IMR-90 (cell line): Measurements from ENCODE around the gene MZF1. TPM values are rescaled to one million over a fixed set of nuclear protein-coding genes. Genes with fewer than 3 reads are reported as not detected.
"Not testable (repeated sequence)": the region's sequence is repeated elsewhere in the genome, so short reads cannot be mapped to it uniquely, and the experiment has no call there.

Experiments used
- ATAC-seq: fragments of 200-7000 bp; cut with Tn5 transposase; 2 replicates; pipeline ENCODE4 v1.9.1; 2020; ENCODE audit warnings: low read depth, mild to moderate bottlenecking, moderate library complexity
- BruUV-seq: library from RNA; stranded (reverse); fragments of 400-500 nt; replicated peaks from 2 replicates; lab custom pipeline; 2021; lab: Mats Ljungman, UMichigan
- CTCF ChIA-PET: fragments of 300-600 bp; formaldehyde crosslinking; extraction: SDS; loops from one replicate; lab custom pipeline; 2021; ENCODE audit warnings: antibody characterized with exemption; lab: Yijun Ruan, JAX
- POLR2A ChIA-PET: fragments of 300-600 bp; sonication (Branson Sonifier 250); formaldehyde crosslinking; loops from one replicate; lab custom pipeline; 2022; ENCODE audit warnings: antibody characterized with exemption; ENCODE audit not compliant: unreplicated experiment; lab: Charles Lee
- DNase-seq: peaks from one replicate; pipeline ENCODE4 v3.0.0; 2013
- H2AFZ ChIP-seq: replicated peaks from 2 replicates; pipeline ENCODE3; 2013; ENCODE audit warnings: low read length, mild to moderate bottlenecking; ENCODE audit not compliant: poor library complexity
- H2AK5ac ChIP-seq: 2 replicates; pipeline ENCODE4 v1.6.1; 2013; ENCODE audit warnings: low read depth, low read length, inconsistent platforms
- H2AK9ac ChIP-seq: replicated peaks from 2 replicates; pipeline ENCODE3; 2013; ENCODE audit warnings: mild to moderate bottlenecking, low read depth, low read length, moderate library complexity; ENCODE audit not compliant: poor library complexity
- H2BK120ac ChIP-seq: 2 replicates; pipeline ENCODE4 v1.6.1; 2013; ENCODE audit warnings: low read depth, low read length, inconsistent platforms
- H2BK15ac ChIP-seq: 3 replicates; pipeline ENCODE4 v1.6.1; 2013; ENCODE audit warnings: low read depth, low read length, inconsistent platforms
- H2BK20ac ChIP-seq: 2 replicates; pipeline ENCODE4 v1.6.1; 2013; ENCODE audit warnings: low read depth, mild to moderate bottlenecking, inconsistent platforms, low read length, moderate library complexity
- H2BK5ac ChIP-seq: 2 replicates; pipeline ENCODE4 v1.6.1; 2013; ENCODE audit warnings: mild to moderate bottlenecking, low read depth, low read length, inconsistent platforms; ENCODE audit not compliant: poor library complexity, severe bottlenecking
- H3K14ac ChIP-seq: replicated peaks from 2 replicates; pipeline ENCODE4 v1.6.1; 2013; ENCODE audit warnings: low read depth, low read length, inconsistent platforms
- H3K18ac ChIP-seq: 2 replicates; pipeline ENCODE4 v1.6.1; 2013; ENCODE audit warnings: low read depth, low read length, control low read depth
- H3K23ac ChIP-seq: 2 replicates; pipeline ENCODE4 v1.6.1; 2013; ENCODE audit warnings: low read depth, low read length, inconsistent platforms
- H3K27ac ChIP-seq: 2 replicates; pipeline ENCODE4 v1.5.1; 2013; ENCODE audit warnings: mild to moderate bottlenecking, control low read depth, low read length; ENCODE audit not compliant: insufficient read depth
- H3K27me3 ChIP-seq: 2 replicates; pipeline ENCODE4 v1.6.1; 2013; ENCODE audit warnings: low read length; ENCODE audit not compliant: control insufficient read depth, insufficient read depth
- H3K36me3 ChIP-seq: 2 replicates; pipeline ENCODE4 v1.6.1; 2013; ENCODE audit warnings: low read length, mixed read lengths; ENCODE audit not compliant: control insufficient read depth, insufficient read depth
- H3K4ac ChIP-seq: 2 replicates; pipeline ENCODE4 v1.6.1; 2013; ENCODE audit warnings: low read depth, low read length, inconsistent platforms
- H3K4me1 ChIP-seq: 2 replicates; pipeline ENCODE4 v1.6.1; 2013; ENCODE audit warnings: low read length, mixed read lengths; ENCODE audit not compliant: control insufficient read depth, insufficient read depth
- H3K4me2 ChIP-seq: 2 replicates; pipeline ENCODE4 v1.6.1; 2013; ENCODE audit warnings: low read depth, mild to moderate bottlenecking, control low read depth, low read length, moderate library complexity
- H3K4me3 ChIP-seq: 2 replicates; pipeline ENCODE4 v1.5.1; 2013; ENCODE audit warnings: low read depth, mild to moderate bottlenecking, control low read depth, low read length, moderate library complexity; ENCODE audit not compliant: insufficient read depth
- H3K56ac ChIP-seq: 2 replicates; pipeline ENCODE4 v1.6.1; 2013; ENCODE audit warnings: low read length, inconsistent platforms; ENCODE audit not compliant: insufficient read depth; ENCODE audit errors: extremely low read depth
- H3K79me1 ChIP-seq, 2 experiments: 2 replicates each; pipeline ENCODE4 v1.6.1; 2013; ENCODE audit warnings: low read length in 2 of 2, inconsistent platforms in 1 of 2, low read depth in 1 of 2
- H3K9ac ChIP-seq: 2 replicates; pipeline ENCODE4 v1.6.1; 2013; ENCODE audit warnings: low read depth, low read length, control low read depth
- H3K9me1 ChIP-seq: 2 replicates; pipeline ENCODE4 v1.6.1; 2013; ENCODE audit warnings: low read length, inconsistent platforms; ENCODE audit not compliant: insufficient read depth
- H3K9me3 ChIP-seq: 2 replicates; pipeline ENCODE4 v1.6.1; 2013; ENCODE audit warnings: low read length; ENCODE audit not compliant: control insufficient read depth, insufficient read depth
- H4K20me1 ChIP-seq: 2 replicates; pipeline ENCODE4 v1.6.1; 2013; ENCODE audit warnings: low read length, inconsistent platforms; ENCODE audit not compliant: insufficient read depth
- H4K5ac ChIP-seq: 2 replicates; pipeline ENCODE4 v1.6.1; 2013; ENCODE audit warnings: mild to moderate bottlenecking, low read depth, low read length, control low read depth
- H4K8ac ChIP-seq, 2 experiments: 2 replicates each; pipeline ENCODE4 v1.6.1; 2013; ENCODE audit warnings: low read depth in 2 of 2, low read length in 2 of 2, control low read depth in 1 of 2, inconsistent platforms in 1 of 2
- H4K91ac ChIP-seq: 2 replicates; pipeline ENCODE4 v1.6.1; 2013; ENCODE audit warnings: low read depth, low read length, inconsistent platforms; ENCODE audit not compliant: insufficient read depth
- WGBS, 2 experiments: methylation state at CpG; one replicate each; pipeline versions ENCODE4 v1.1.5 to v1.1.7; 2013; ENCODE audit warnings: missing lambda C conversion rate in 2 of 2; ENCODE audit not compliant: insufficient read length in 1 of 2; ENCODE audit errors: extremely low coverage in 2 of 2; 5-methylcytosine and 5-hydroxymethylcytosine counted together
- dilution Hi-C: fragments of 300-500 bp; cut with HindIII; formaldehyde crosslinking; loops from one replicate; pipeline ENCODE4 v1.14.3; 2018; ENCODE audit warnings: low sequenced_read_pairs; ENCODE audit not compliant: unreplicated experiment
- in situ Hi-C: fragments of 300-500 bp; cut with MboI; formaldehyde crosslinking; loops from 3 replicates; pipeline ENCODE4 v1.14.3; 2019; ENCODE audit warnings: low sequenced_read_pairs, inconsistent platforms, mixed read lengths
- intact Hi-C: fragments of 100-400 bp; cut with micrococcal nuclease; formaldehyde crosslinking; loops from 2 replicates; pipeline ENCODE4 v1.10.0; 2022
- polyA plus RNA-seq, 3 experiments: library from polyadenylated mRNA; depleted of rRNA; stranded (reverse); fragments of >200 nt; gene quantifications; 2 replicates each; pipeline ENCODE4 v1.2.3, GENCODE V29; 2012; ENCODE audit warnings: low replicate concordance in 1 of 3
- total RNA-seq: library from RNA; depleted of rRNA; stranded (reverse); fragments of >200 nt; gene quantifications from 2 replicates; pipeline ENCODE4 v1.2.3, GENCODE V29; 2012

The MZF1 gene
- total and polyA plus RNA-seq, 2 of the 4 experiments (the other 2 are of a cell fraction) = 3.4 to 15.0 TPM

- not testable (repeated sequence) for BruUV-seq, H3K56ac ChIP-seq
Measured at GRCh38 chr19:58577581-58577980, 4.4 kb upstream of the MZF1 start.

More at GRCh38 chr19:58577581-58577980, 4.4 kb upstream of the MZF1 start:
- H3K4me3 ChIP-seq, H2AFZ ChIP-seq, H4K91ac ChIP-seq, H3K27ac ChIP-seq, H3K4me1 ChIP-seq, H3K4me2 ChIP-seq, H4K8ac ChIP-seq, CTCF ChIA-PET, H4K5ac ChIP-seq, H2BK120ac ChIP-seq, H2BK5ac ChIP-seq, H3K27me3 ChIP-seq, H3K14ac ChIP-seq, H3K9me3 ChIP-seq, H3K18ac ChIP-seq, ATAC-seq, H3K36me3 ChIP-seq, H3K9ac ChIP-seq, H2AK5ac ChIP-seq, H2BK15ac ChIP-seq, H3K4ac ChIP-seq, DNase-seq, intact Hi-C loops, POLR2A ChIA-PET, in situ Hi-C loops, H3K23ac ChIP-seq, H2BK20ac ChIP-seq, H2AK9ac ChIP-seq, dilution Hi-C loops: not testable (repeated sequence)
- H3K9me1 ChIP-seq = peaks cover 13% of the 10 kb centered on the region
- H4K20me1 ChIP-seq = peaks cover 11% of the 10 kb centered on the region
- WGBS, 2 experiments = no CpG with 5 or more reads among the region's 2 CpGs
- H3K79me1 ChIP-seq = peaks cover 0 to 67% of the 10 kb centered on the region in 2 experiments; a peak in 3 of 4 replicates
